GM12878 (cell line): ENCODE results near the gene NAGA. TPM values are rescaled to one million over a fixed set of nuclear protein-coding genes. Genes with fewer than 3 reads are reported as not detected.

Source experiments
- ATAC-seq: fragments of 200-7000 bp; cut with Tn5 transposase; 3 replicates; pipeline ENCODE4 v1.9.1; 2020; ENCODE audit warnings: mild to moderate bottlenecking, moderate library complexity
- BruUV-seq: library from RNA; stranded (reverse); fragments of 400-500 nt; replicated peaks from 2 replicates; lab custom pipeline; 2021; lab: Mats Ljungman, UMichigan
- CTCF ChIA-PET: fragments of 300-600 bp; sonication (Branson Sonifier 250); formaldehyde crosslinking; extraction: SDS; loops from one replicate; lab custom pipeline; 2021; ENCODE audit warnings: inconsistent platforms; lab: Yijun Ruan, JAX
- POLR2A ChIA-PET: fragments of 350-600 bp; formaldehyde crosslinking; extraction: SDS; loops from one replicate; lab custom pipeline; 2021; ENCODE audit warnings: inconsistent platforms; lab: Charles Lee
- RAD21 ChIA-PET: fragments of 300-600 bp; sonication (Branson Sonifier 250); formaldehyde crosslinking; loops from one replicate; lab custom pipeline; 2023; ENCODE audit warnings: antibody characterized with exemption; ENCODE audit not compliant: unreplicated experiment; lab: Charles Lee
- SMC1A ChIA-PET: fragments of 300-600 bp; sonication (Branson Sonifier 250); formaldehyde crosslinking; loops from one replicate; lab custom pipeline; 2023; ENCODE audit not compliant: unreplicated experiment, uncharacterized antibody; lab: Charles Lee
- DNase-seq: peaks from one replicate; pipeline ENCODE4 v3.0.0-alpha.2; 2011; ENCODE audit warnings: low read depth, low spot score
- FAIRE-seq: peaks from 3 replicates; lab custom pipeline; 2011; peaks lifted over from hg19 to GRCh38; lab: Jason Lieb, UNC
- H2AFZ ChIP-seq: 2 replicates; pipeline ENCODE4 v1.6.0; 2011; ENCODE audit warnings: low read depth, low read length, control low read depth; ENCODE audit not compliant: control insufficient read depth
- H3K27ac ChIP-seq: 2 replicates; pipeline ENCODE4 v1.5.1; 2011; ENCODE audit warnings: control low read depth; ENCODE audit not compliant: control insufficient read depth, insufficient read depth
- H3K27me3 ChIP-seq, 2 experiments: replicated peaks in 1 of 2; 2 replicates each; pipeline versions ENCODE4 v1.6.0 to v1.6.1; 2011; ENCODE audit warnings: low read length in 1 of 2; ENCODE audit not compliant: control insufficient read depth in 2 of 2, insufficient read depth in 2 of 2
- H3K36me3 ChIP-seq, 2 experiments: 2 replicates each; pipeline ENCODE4 v1.5.1; 2011; ENCODE audit warnings: low read length in 1 of 2; ENCODE audit not compliant: control insufficient read depth in 2 of 2, insufficient read depth in 2 of 2
- H3K4me1 ChIP-seq: 2 replicates; pipeline ENCODE4 v1.6.1; 2011; ENCODE audit warnings: mild to moderate bottlenecking, low read length, moderate library complexity, mixed read lengths; ENCODE audit not compliant: control insufficient read depth, insufficient read depth
- H3K4me2 ChIP-seq: 2 replicates; pipeline ENCODE4 v1.6.0; 2011; ENCODE audit warnings: control low read depth; ENCODE audit not compliant: control insufficient read depth, insufficient read depth
- H3K4me3 ChIP-seq: fragments of 200-600 bp; sonication (generic); 2 replicates; pipeline ENCODE4 v1.5.1; 2016
- H3K79me2 ChIP-seq: 2 replicates; pipeline ENCODE4 v1.6.0; 2011; ENCODE audit warnings: low read length; ENCODE audit not compliant: control insufficient read depth, insufficient read depth
- H3K9ac ChIP-seq: 2 replicates; pipeline ENCODE4 v1.8.0; 2011; ENCODE audit warnings: low read length, control low read depth, mixed read lengths; ENCODE audit not compliant: control insufficient read depth, insufficient read depth
- H3K9me3 ChIP-seq: replicated peaks from 3 replicates; pipeline ENCODE4 v1.5.1; 2011; ENCODE audit warnings: mild to moderate bottlenecking, low read length; ENCODE audit not compliant: control insufficient read depth, insufficient read depth
- H4K20me1 ChIP-seq: 2 replicates; pipeline ENCODE4 v1.6.0; 2011; ENCODE audit not compliant: control insufficient read depth, insufficient read depth
- MLLT1 ChIP-seq: fragments of 450-650 bp; IDR thresholded peaks from 2 replicates; pipeline ENCODE4 v1.6.1; 2016; ENCODE audit warnings: mild to moderate bottlenecking
- SKIL ChIP-seq: fragments of 450-650 bp; IDR thresholded peaks from 2 replicates; pipeline ENCODE4 v1.6.1; 2017; ENCODE audit warnings: mild to moderate bottlenecking, low read depth, inconsistent platforms; ENCODE audit not compliant: poor library complexity, severe bottlenecking
- SMARCA5 ChIP-seq: fragments of 450-650 bp; IDR thresholded peaks from 2 replicates; pipeline ENCODE4 v1.6.1; 2017; ENCODE audit warnings: mild to moderate bottlenecking
- TAF1 ChIP-seq: IDR thresholded peaks from 2 replicates; pipeline ENCODE4 v1.6.1; 2011; ENCODE audit warnings: mild to moderate bottlenecking, low read depth, low read length, borderline replicate concordance
- ZBTB40 ChIP-seq: fragments of 450-650 bp; IDR thresholded peaks from 2 replicates; pipeline ENCODE4 v1.6.1; 2016; ENCODE audit warnings: mild to moderate bottlenecking, moderate library complexity, borderline replicate concordance
- ZNF24 ChIP-seq: fragments of 450-650 bp; IDR thresholded peaks from 2 replicates; pipeline ENCODE4 v1.6.1; 2017; ENCODE audit warnings: antibody characterized with exemption, mild to moderate bottlenecking
- WGBS: methylation state at CpG from one replicate; pipeline ENCODE4 v1.1.6; 2016; ENCODE audit warnings: low lambda C conversion rate; ENCODE audit not compliant: insufficient replicate concordance, insufficient coverage; ENCODE audit errors: missing lambda C conversion rate; 5-methylcytosine and 5-hydroxymethylcytosine counted together
- in situ Hi-C: fragments of 300-500 bp; cut with MboI; formaldehyde crosslinking; loops from 9 replicates; pipeline ENCODE4 v1.14.3; 2018; ENCODE audit warnings: mixed read lengths
- intact Hi-C: fragments of 100-400 bp; cut with micrococcal nuclease; formaldehyde crosslinking; loops from one replicate; pipeline ENCODE4 v1.14.2; 2022; ENCODE audit not compliant: unreplicated experiment
- polyA plus RNA-seq, 11 experiments: library from polyadenylated mRNA; depleted of rRNA in 4 of 11; unstranded in 6 of 11; stranded (reverse) in 5 of 11; fragments of >200 nt; fragmentation: Nextera tagmentation in 4 of 11; fragmentation: Illumina TruSeq in 1 of 11; extraction: Ambion mirVana in 4 of 11; extraction: Trizol in 1 of 11; gene quantifications; 1 replicate in 1 of 11; 2 replicates in 10 of 11; pipeline versions ENCODE4 v1.2.1 to v1.2.3, GENCODE V29; 2011 to 2016; ENCODE audit warnings: inconsistent platforms in 2 of 11, missing spikeins in 2 of 11, low read depth in 1 of 11
- total RNA-seq, 4 experiments: library from RNA; depleted of rRNA in 3 of 4; stranded (reverse); fragments of >200 nt in 3 of 4; fragmentation: Illumina TruSeq in 1 of 4; extraction: Trizol in 1 of 4; gene quantifications; 2 replicates each; pipeline versions ENCODE4 v1.2.1 to v1.2.3, GENCODE V29; 2013 to 2021

NAGA gene
- total and polyA plus RNA-seq, 10 of the 15 experiments (the other 5 are each of a cell fraction or from before 2014, with no cell fraction given): 9.3 to 46.0 (median 33.2) TPM

GRCh38 chr22:42078469-42079318 lies 8.1 kb upstream of the NAGA start:
- BruUV-seq: TSS peak; percentile 95
- Histone ChIP-seq H3K27ac (peak overlapping the region; percentile 90), H3K9ac (peak overlapping the region; percentile 90), H3K4me3 (peak overlapping the region; percentile 81), H4K20me1 (no peaks in the 10 kb centered on the region), H3K9me3 (no peaks in the 10 kb centered on the region), H2AFZ (peak overlapping the region; percentile 88), H3K27me3 (no peaks in the 10 kb centered on the region)
- no peak for DNase-seq
- WGBS: 60% methylated on average over 23 of the region's 24 CpGs
- intact Hi-C loops (loop anchor here (2.0 kb wide), 1 partner anchor 48 kb away; no protein-coding TSS in a partner anchor), in situ Hi-C loops (no loop called here)
- ChIA-PET SMC1A (interaction anchor here (1.2 to 3.5 kb wide), 2 partner anchors 12 to 111 kb away, joined by 3 to 29 read pairs; partner anchors contain the start of gene NDUFA6), RAD21 (interaction anchor here (0.8 to 3.3 kb wide), 6 partner anchors 9 to 395 kb away, joined by 3 to 32 read pairs (median 4); partner anchors contain the start of genes CENPM, NAGA and NDUFA6), CTCF (interaction anchor here (0.5 to 1.0 kb wide), 4 partner anchors 16 to 255 kb away, joined by 4 read pairs; no protein-coding TSS in a partner anchor)
- ATAC-seq: peak; percentile 20; the same call in 2 of the 3 replicates
- no peak for FAIRE-seq
- TF ChIP-seq MLLT1 (peak; percentile 87), TAF1 (no peak), ZNF24 (no peak), SMARCA5 (0 out of 2 replicates have a peak, but pooled peaks have one; percentile 48), SKIL (no peak), ZBTB40 (peak; percentile 51; the same call in 1 of the 2 replicates)
- TF ChIP-seq, all 136 proteins: peak for 3
- POLR2A ChIA-PET: interaction anchor here (0.7 to 3.9 kb wide), 6 partner anchors 9 to 159 kb away, joined by 3 to 47 read pairs (median 5); partner anchors contain the start of genes CENPM, NAGA and NDUFA6
- peak overlapping the region; percentile 85 for H3K4me2 ChIP-seq
- peaks cover 2 to 9% of the 10 kb centered on the region in 2 experiments; a peak in 2 of 4 replicates for H3K36me3 ChIP-seq
- peaks cover 22% of the 10 kb centered on the region for H3K79me2 ChIP-seq
- H3K4me1 ChIP-seq: peaks cover 14% of the 10 kb centered on the region
